ENCODE data around the gene IFT80.

DNA sequence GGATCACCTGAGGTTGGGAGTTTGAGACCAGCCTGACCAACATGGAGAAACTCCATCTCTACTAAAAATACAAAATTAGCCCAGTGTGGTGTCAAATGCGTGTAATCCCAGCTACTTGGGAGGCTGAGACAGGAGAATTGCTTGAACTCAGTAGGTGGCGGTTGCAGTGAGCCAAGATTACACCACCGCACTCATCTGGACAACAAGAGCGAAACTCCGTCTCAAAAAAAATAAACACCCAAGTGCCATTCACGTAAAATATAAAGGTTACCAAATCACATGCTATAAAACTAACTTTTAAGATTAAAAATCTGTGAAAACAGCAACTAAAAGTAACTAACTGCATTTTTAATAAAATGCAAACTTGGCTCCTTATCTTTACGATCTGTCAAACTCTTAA, 41.7 kb upstream of the IFT80 start:
- TF ChIP-seq, protein P1, sequence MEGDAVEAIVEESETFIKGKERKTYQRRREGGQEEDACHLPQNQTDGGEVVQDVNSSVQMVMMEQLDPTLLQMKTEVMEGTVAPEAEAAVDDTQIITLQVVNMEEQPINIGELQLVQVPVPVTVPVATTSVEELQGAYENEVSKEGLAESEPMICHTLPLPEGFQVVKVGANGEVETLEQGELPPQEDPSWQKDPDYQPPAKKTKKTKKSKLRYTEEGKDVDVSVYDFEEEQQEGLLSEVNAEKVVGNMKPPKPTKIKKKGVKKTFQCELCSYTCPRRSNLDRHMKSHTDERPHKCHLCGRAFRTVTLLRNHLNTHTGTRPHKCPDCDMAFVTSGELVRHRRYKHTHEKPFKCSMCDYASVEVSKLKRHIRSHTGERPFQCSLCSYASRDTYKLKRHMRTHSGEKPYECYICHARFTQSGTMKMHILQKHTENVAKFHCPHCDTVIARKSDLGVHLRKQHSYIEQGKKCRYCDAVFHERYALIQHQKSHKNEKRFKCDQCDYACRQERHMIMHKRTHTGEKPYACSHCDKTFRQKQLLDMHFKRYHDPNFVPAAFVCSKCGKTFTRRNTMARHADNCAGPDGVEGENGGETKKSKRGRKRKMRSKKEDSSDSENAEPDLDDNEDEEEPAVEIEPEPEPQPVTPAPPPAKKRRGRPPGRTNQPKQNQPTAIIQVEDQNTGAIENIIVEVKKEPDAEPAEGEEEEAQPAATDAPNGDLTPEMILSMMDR (IDR thresholded peaks at IDR 0.05), result no peak
- TF ChIP-seq POLR2A (IDR thresholded peaks at IDR 0.05), result no peak

All from uterus (tissue), 2 donors.